ENCODE data around the gene MON1A. TPM values are rescaled to one million over a fixed set of nuclear protein-coding genes. Genes with fewer than 3 reads are reported as not detected.

MON1A gene
- total RNA-seq, 1 donor from 2014 or later: 8.4 TPM

DNA sequence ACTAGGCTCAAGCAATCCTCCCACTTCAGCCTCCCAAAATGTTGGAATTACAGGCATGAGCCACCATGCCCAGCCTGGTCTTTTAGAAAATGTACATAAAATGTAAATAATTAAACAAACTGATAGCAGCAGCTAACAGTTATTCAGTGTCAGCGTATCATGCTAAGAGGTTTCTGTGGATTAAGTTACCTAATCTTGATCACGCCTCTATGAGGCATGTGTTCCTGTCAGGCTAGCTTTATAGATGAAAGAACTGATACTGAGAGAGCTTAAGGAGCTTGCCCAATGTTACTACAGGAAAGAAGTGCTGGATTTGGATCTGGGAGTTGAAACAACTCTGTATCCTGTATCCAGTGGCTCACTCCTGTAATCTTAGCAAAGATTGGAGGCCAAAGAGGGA is 14.7 kb downstream of the MON1A start:
- TF ChIP-seq, protein P1, sequence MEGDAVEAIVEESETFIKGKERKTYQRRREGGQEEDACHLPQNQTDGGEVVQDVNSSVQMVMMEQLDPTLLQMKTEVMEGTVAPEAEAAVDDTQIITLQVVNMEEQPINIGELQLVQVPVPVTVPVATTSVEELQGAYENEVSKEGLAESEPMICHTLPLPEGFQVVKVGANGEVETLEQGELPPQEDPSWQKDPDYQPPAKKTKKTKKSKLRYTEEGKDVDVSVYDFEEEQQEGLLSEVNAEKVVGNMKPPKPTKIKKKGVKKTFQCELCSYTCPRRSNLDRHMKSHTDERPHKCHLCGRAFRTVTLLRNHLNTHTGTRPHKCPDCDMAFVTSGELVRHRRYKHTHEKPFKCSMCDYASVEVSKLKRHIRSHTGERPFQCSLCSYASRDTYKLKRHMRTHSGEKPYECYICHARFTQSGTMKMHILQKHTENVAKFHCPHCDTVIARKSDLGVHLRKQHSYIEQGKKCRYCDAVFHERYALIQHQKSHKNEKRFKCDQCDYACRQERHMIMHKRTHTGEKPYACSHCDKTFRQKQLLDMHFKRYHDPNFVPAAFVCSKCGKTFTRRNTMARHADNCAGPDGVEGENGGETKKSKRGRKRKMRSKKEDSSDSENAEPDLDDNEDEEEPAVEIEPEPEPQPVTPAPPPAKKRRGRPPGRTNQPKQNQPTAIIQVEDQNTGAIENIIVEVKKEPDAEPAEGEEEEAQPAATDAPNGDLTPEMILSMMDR (IDR thresholded peaks at IDR 0.05; ENCODE audit: borderline replicate concordance): no peak
- H3K36me3 ChIP-seq: peaks cover 28% of the 10 kb centered on the region
- H3K27me3 ChIP-seq (ENCODE audit: low read depth): no peaks in the 10 kb centered on the region
- H3K9me3 ChIP-seq (replicated peaks): no peaks in the 10 kb centered on the region
- no peak overlapping the region for H3K4me3 ChIP-seq
- no peaks in the 10 kb centered on the region for H3K4me1 ChIP-seq
- intact Hi-C loops (cut with micrococcal nuclease): no loop called here
- no peak for DNase-seq
- no peak overlapping the region for H3K27ac ChIP-seq (replicated peaks)

GRCh38 chr3:49912881-49913281 is 16.7 kb downstream of the MON1A start:
- Histone ChIP-seq H3K27ac (replicated peaks) (no peak overlapping the region), H3K4me1 (no peaks in the 10 kb centered on the region), H3K27me3 (ENCODE audit: low read depth) (no peaks in the 10 kb centered on the region), H3K4me3 (no peak overlapping the region), H3K36me3 (peaks cover 42% of the 10 kb centered on the region), H3K9me3 (replicated peaks) (no peaks in the 10 kb centered on the region)
- no peak for DNase-seq
- TF ChIP-seq, protein P1 (IDR thresholded peaks at IDR 0.05; ENCODE audit: borderline replicate concordance): no peak
- intact Hi-C loops (cut with micrococcal nuclease): no loop called here

GRCh38 chr3:49911611-49912010 is 18.0 kb downstream of the MON1A start:
- H3K4me1 ChIP-seq: peaks cover 2% of the 10 kb centered on the region
- no peak for DNase-seq
- TF ChIP-seq, protein P1 (IDR thresholded peaks at IDR 0.05; ENCODE audit: borderline replicate concordance): no peak
- H3K9me3 ChIP-seq (replicated peaks): no peaks in the 10 kb centered on the region
- no peak overlapping the region for H3K4me3 ChIP-seq
- H3K27me3 ChIP-seq (ENCODE audit: low read depth): no peaks in the 10 kb centered on the region
- intact Hi-C loops (cut with micrococcal nuclease): no loop called here
- peaks cover 42% of the 10 kb centered on the region for H3K36me3 ChIP-seq
- no peak overlapping the region for H3K27ac ChIP-seq (replicated peaks)

- intact Hi-C loops (cut with micrococcal nuclease): no loop called here
- peaks cover 7% of the 10 kb centered on the region for H3K4me1 ChIP-seq
- H3K36me3 ChIP-seq: peaks cover 42% of the 10 kb centered on the region
- H3K27ac ChIP-seq (replicated peaks): no peak overlapping the region
- no peaks in the 10 kb centered on the region for H3K9me3 ChIP-seq (replicated peaks)
- no peak overlapping the region for H3K4me3 ChIP-seq
- TF ChIP-seq, protein P1 (IDR thresholded peaks at IDR 0.05; ENCODE audit: borderline replicate concordance): no peak
- H3K27me3 ChIP-seq (ENCODE audit: low read depth): no peaks in the 10 kb centered on the region
- DNase-seq: no peak
These were observed 18.5 kb downstream of the MON1A start for GRCh38 chr3:49911124-49911420.

- H3K9me3 ChIP-seq (replicated peaks): no peaks in the 10 kb centered on the region
- H3K36me3 ChIP-seq: peaks cover 42% of the 10 kb centered on the region
- intact Hi-C loops (cut with micrococcal nuclease): no loop called here
- peaks cover 12% of the 10 kb centered on the region for H3K4me1 ChIP-seq
- H3K27ac ChIP-seq (replicated peaks): no peak overlapping the region
- H3K4me3 ChIP-seq: no peak overlapping the region
- DNase-seq: no peak
- H3K27me3 ChIP-seq (ENCODE audit: low read depth): no peaks in the 10 kb centered on the region
- TF ChIP-seq, protein P1 (IDR thresholded peaks at IDR 0.05; ENCODE audit: borderline replicate concordance): no peak
These were observed 19.0 kb downstream of the MON1A start for GRCh38 chr3:49910409-49911123.

All from left ventricle myocardium inferior (tissue), 1 donor.